Suprapubic skin (tissue), 4 donors: ENCODE measurements around the gene KCTD5. TPM values are rescaled to one million over a fixed set of nuclear protein-coding genes. Genes with fewer than 3 reads are reported as not detected.

Experiments used
- DNase-seq, 2 donors: peaks; one replicate each; pipeline ENCODE4 v3.0.0-alpha.2; 2019; ENCODE audit warnings: low spot score in 2 of 2
- H3K27ac ChIP-seq: fragments of 200-600 bp; sonication (generic); one replicate; pipeline ENCODE4 v1.5.1; 2019
- H3K27me3 ChIP-seq: fragments of 200-600 bp; sonication (generic); one replicate; pipeline ENCODE4 v1.5.1; 2019
- H3K36me3 ChIP-seq: fragments of 200-600 bp; sonication (generic); one replicate; pipeline ENCODE4 v1.5.1; 2019
- H3K4me1 ChIP-seq: fragments of 200-600 bp; sonication (generic); one replicate; pipeline ENCODE4 v1.5.1; 2019
- H3K4me3 ChIP-seq: fragments of 200-600 bp; sonication (generic); one replicate; pipeline ENCODE4 v1.5.1; 2019; ENCODE audit warnings: mild to moderate bottlenecking
- H3K9me3 ChIP-seq: fragments of 200-600 bp; sonication (generic); one replicate; pipeline ENCODE4 v1.5.1; 2019
- CTCF ChIP-seq, 2 donors: fragments of 200-600 bp in 1 of 2; fragments of 450-650 bp in 1 of 2; sonication (generic) in 1 of 2; IDR thresholded peaks; one replicate each; pipeline ENCODE4 v1.5.1; 2016 to 2019; ENCODE audit warnings: antibody characterized with exemption in 2 of 2, mild to moderate bottlenecking in 1 of 2, moderate library complexity in 1 of 2
- EP300 ChIP-seq: sonication (generic); formaldehyde crosslinking; IDR thresholded peaks from one replicate; pipeline ENCODE4 v1.6.1; 2017; ENCODE audit warnings: antibody characterized with exemption
- POLR2A ChIP-seq, 2 donors: fragments of 450-650 bp; IDR thresholded peaks; one replicate each; pipeline ENCODE4 v1.6.1; 2017; ENCODE audit warnings: antibody characterized with exemption in 2 of 2, mild to moderate bottlenecking in 2 of 2, moderate library complexity in 2 of 2
- POLR2AphosphoS5 ChIP-seq, 3 donors: sonication (generic); formaldehyde crosslinking; IDR thresholded peaks; one replicate each; pipeline ENCODE4 v1.6.1; 2017; ENCODE audit warnings: antibody characterized with exemption in 3 of 3
- WGBS: methylation state at CpG from one replicate; pipeline ENCODE4 v1.1.5; 2018; 5-methylcytosine and 5-hydroxymethylcytosine counted together
- total RNA-seq, 4 donors: library from RNA; depleted of rRNA; stranded (reverse); fragments of >200 nt; gene quantifications; one replicate each; pipeline ENCODE4 v1.1.0, GENCODE V29; 2016

The KCTD5 gene
- total RNA-seq, 4 donors from 2014 or later, result 46.3 to 84.4 (median 53.0) TPM

GRCh38 chr16:2708955-2709587 lies 26.7 kb downstream of the KCTD5 start:
- Histone ChIP-seq H3K36me3 (peaks cover 57% of the 10 kb centered on the region), H3K27me3 (no peaks in the 10 kb centered on the region), H3K27ac (no peak overlapping the region), H3K4me1 (peaks cover 7% of the 10 kb centered on the region), H3K9me3 (no peaks in the 10 kb centered on the region), H3K4me3 (no peak overlapping the region)
- 92% methylated on average over 19 of the region's 22 CpGs for WGBS
- no peak for TF ChIP-seq EP300
- no peak for TF ChIP-seq POLR2A (IDR thresholded peaks at IDR 0.05)
- no peak for TF ChIP-seq CTCF (IDR thresholded peaks at IDR 0.05)
- no peak for TF ChIP-seq POLR2AphosphoS5 (IDR thresholded peaks at IDR 0.05)
- DNase-seq, result no peak

GRCh38 chr16:2709588-2709984 lies 27.3 kb downstream of the KCTD5 start:
- Histone ChIP-seq H3K27me3 (no peaks in the 10 kb centered on the region), H3K36me3 (peaks cover 52% of the 10 kb centered on the region), H3K9me3 (no peaks in the 10 kb centered on the region), H3K4me3 (no peak overlapping the region), H3K27ac (no peak overlapping the region), H3K4me1 (peaks cover 7% of the 10 kb centered on the region)
- TF ChIP-seq CTCF (IDR thresholded peaks at IDR 0.05) (no peak), EP300 (no peak), POLR2A (IDR thresholded peaks at IDR 0.05) (no peak), POLR2AphosphoS5 (IDR thresholded peaks at IDR 0.05) (no peak)
- DNase-seq, result peak in 1 of 2 donors; percentile 51
- 94% methylated on average over 6 of the region's 10 CpGs for WGBS

GRCh38 chr16:2710021-2710710 lies 27.8 kb downstream of the KCTD5 start:
- Histone ChIP-seq H3K36me3 (peaks cover 47% of the 10 kb centered on the region), H3K4me3 (no peak overlapping the region), H3K4me1 (peaks cover 7% of the 10 kb centered on the region)

GRCh38 chr16:2710711-2711231 lies 28.4 kb downstream of the KCTD5 start:
- Histone ChIP-seq H3K27me3 (peaks cover under 1% of the 10 kb centered on the region), H3K9me3 (no peaks in the 10 kb centered on the region), H3K4me1 (peaks cover 12% of the 10 kb centered on the region), H3K4me3 (no peak overlapping the region), H3K27ac (no peak overlapping the region), H3K36me3 (peaks cover 40% of the 10 kb centered on the region)
- TF ChIP-seq POLR2AphosphoS5 (IDR thresholded peaks at IDR 0.05) (no peak), EP300 (no peak), POLR2A (IDR thresholded peaks at IDR 0.05) (no peak), CTCF (IDR thresholded peaks at IDR 0.05) (no peak)
- DNase-seq, result no peak
- 35% methylated on average over 6 of the region's 11 CpGs for WGBS

More at GRCh38 chr16:2710021-2710710, 27.8 kb downstream of the KCTD5 start:
- no peak for DNase-seq
- Histone ChIP-seq H3K27ac (no peak overlapping the region), H3K9me3 (no peaks in the 10 kb centered on the region), H3K27me3 (no peaks in the 10 kb centered on the region)
- 60% methylated on average over 1 of the region's 20 CpGs for WGBS
- no peak for TF ChIP-seq POLR2AphosphoS5 (IDR thresholded peaks at IDR 0.05)
- no peak for TF ChIP-seq EP300
- TF ChIP-seq CTCF (IDR thresholded peaks at IDR 0.05), result no peak
- no peak for TF ChIP-seq POLR2A (IDR thresholded peaks at IDR 0.05)

- TF ChIP-seq POLR2AphosphoS5 (IDR thresholded peaks at IDR 0.05), result no peak
- no peak for TF ChIP-seq CTCF (IDR thresholded peaks at IDR 0.05)
- TF ChIP-seq EP300, result no peak
- no peak for DNase-seq
- Histone ChIP-seq H3K9me3 (no peaks in the 10 kb centered on the region), H3K4me3 (no peak overlapping the region), H3K27me3 (peaks cover 3% of the 10 kb centered on the region), H3K27ac (no peak overlapping the region), H3K4me1 (peaks cover 16% of the 10 kb centered on the region), H3K36me3 (peaks cover 33% of the 10 kb centered on the region)
- WGBS, result 47% methylated on average over 12 of the region's 22 CpGs
Measured at GRCh38 chr16:2711370-2712062, 29.2 kb downstream of the KCTD5 start.
